ENCODE data around the gene LGALS1.
"Not testable (repeated sequence)": the region's sequence is repeated elsewhere in the genome, so short reads cannot be mapped to it uniquely, and the experiment has no call there.

The LGALS1 gene

GRCh38 chr22:37692627-37693285 lies 17.3 kb downstream of the LGALS1 start:
- DNase-seq, result no peak

DNA sequence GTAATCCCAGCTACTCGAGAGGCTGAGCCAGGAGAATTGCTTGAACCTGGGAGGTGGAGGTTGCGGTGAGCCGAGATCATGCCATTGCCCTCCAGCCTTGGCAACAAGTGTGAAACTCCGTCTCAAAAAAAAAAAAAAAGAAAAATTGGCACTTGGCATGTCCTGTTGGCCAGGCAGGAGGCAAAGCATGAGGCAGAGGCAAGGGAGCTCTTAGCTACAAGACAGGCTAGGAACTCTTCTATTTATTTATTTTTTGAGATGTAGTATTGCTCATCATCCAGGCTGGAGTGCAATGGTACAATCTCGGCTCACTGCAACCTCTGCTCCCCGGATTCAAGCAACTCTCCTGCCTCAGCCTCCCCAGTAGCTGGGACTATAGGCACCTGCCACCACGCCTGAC lies 18.7 kb downstream of the LGALS1 start:
- not testable (repeated sequence) for DNase-seq

DNA sequence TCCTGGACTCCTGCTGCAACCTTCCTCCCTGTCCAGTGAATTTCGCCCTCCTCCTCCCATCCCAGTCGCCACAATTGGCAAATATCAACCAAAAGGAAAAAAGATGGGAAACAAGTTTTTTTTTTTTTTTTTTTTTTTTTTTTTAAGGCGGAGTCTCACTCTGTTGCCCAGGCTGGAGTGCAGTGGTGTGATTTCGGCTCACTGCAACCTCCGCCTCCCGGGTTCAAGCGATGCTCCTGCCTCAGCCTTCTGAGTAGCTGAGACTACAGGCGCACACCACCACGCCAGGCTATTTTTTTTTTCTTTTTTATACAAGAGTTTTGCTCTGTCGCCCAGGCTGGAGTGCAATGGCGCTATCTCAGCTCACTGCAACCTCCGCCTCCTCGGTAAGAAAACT lies 20.8 kb downstream of the LGALS1 start:
- DNase-seq, result not testable (repeated sequence)

- no peak for DNase-seq
Measured at GRCh38 chr22:37696657-37697537, 21.5 kb downstream of the LGALS1 start, which contains the start of gene TRIOBP. Gene TRIOBP, plus strand, starts transcription at chr22:37697048. Its CDS starts 4,318 bp downstream, at chr22:37701366.

- DNase-seq, result no peak
Measured at GRCh38 chr22:37697538-37697835, 22.1 kb downstream of the LGALS1 start.

DNA sequence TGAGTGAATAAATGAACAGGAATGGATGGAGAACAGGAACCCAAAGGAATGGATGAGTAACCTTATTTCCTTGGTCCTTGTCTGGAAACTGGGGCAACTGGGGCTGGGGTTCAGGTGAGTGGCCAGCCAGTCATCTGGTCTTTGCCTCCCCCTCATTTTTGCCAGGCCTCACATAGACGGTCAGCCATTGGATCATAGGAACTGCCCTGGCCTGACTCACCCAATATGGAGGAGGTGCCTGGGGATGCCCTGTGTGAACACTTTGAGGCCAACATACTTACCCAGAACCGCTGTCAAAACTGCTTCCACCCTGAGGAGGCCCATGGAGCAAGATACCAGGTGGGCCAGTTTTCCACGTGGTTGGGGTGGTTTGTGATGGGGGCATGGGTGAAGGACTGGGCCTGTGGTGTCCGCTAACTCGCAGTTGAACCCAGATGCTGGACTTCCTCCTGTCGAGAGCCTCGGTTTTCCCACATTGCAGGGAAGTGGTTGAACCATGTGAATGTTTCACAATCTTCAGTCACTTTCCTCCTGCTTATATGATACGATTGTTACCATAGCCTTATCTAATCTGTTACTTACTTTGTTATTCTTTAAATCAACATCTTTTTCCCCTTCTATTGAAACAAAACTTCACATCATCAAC lies 25.8 kb downstream of the LGALS1 start:
- DNase-seq, result no peak

DNA sequence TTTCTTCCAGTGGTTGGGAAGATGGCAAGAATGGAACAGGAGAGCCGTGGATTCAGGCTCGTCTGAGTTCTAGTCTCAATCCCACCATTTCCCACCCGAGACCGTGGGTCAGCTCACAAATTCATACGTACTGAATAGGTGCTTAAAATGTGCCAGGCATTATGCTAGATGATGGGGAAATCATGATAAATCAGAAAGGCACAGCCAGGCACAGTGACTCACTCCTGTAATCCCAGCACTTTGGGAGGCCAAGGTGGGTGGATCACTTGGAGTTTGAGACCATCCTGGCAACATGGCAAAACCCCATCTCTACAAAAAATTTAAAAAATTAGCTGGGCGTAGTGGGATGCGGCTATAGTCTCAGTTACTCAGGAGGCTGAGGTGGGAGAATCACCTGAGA lies 28.5 kb downstream of the LGALS1 start:
- no peak for DNase-seq

DNA sequence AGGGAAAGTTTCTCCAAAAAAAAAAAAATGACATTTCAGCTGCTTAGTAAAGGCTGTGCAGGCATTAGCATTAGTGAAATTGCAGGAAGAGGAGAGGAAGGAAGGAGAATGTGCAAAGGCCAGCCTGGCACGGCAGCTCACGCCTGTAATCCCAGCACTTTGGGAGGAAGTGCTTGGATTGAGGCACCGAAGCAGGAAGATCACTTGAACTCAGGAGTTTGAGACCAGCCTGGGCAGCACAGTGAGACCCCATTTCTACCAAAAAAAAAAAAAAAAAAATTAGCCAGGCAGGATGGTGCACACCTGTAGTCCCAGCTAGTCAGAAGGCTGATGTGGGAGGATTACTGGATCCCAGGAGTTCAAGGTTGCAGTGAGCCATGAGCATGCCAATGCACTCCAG lies 29.2 kb downstream of the LGALS1 start:
- DNase-seq, result no peak

DNA sequence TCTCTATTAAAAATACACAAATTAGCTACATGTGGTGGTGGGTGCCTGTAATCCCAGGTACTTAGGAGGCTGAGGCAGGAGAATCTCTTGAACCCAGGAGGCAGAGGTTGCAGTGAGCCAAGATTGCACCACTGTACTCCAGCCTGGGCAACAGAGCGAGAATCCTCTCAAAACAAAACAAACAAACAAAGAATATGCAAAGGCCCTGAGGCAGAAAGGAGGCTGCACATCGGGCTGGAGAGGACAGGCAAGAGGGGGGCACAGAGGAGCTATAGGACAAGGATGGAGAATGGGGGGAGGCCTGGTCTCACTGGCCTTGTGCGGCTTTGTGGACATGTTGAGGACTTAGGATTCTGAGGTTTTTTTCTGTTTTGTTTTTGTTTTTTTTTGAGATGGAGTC lies 29.8 kb downstream of the LGALS1 start:
- DNase-seq, result no peak

- DNase-seq, result no peak
Measured at GRCh38 chr22:37708580-37709444, 33.4 kb downstream of the LGALS1 start.

GRCh38 chr22:37709445-37709765 lies 34.0 kb downstream of the LGALS1 start:
- DNase-seq, result no peak

DNA sequence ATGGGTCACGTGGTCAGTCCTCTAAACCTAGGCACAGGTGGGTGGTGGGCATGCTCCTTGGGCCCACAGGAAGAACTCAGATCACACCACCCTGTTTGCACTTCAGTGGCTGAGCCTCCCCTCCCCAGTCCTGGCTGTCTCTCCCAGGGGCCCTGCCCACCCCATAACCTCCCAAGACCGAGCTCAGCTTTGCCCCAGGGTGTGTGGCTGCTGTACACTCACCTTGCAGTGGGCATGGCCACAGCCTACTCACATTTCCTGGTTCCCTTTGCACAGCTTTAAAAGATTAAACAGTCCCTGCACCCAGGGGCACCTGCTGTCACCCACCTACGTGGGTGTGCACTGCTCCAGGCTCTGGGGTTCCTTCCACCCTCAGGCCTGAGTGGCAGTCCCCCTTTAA lies 35.2 kb downstream of the LGALS1 start:
- DNase-seq, result no peak

- DNase-seq, result no peak
Measured at GRCh38 chr22:37711490-37711889, 36.1 kb downstream of the LGALS1 start.

DNA sequence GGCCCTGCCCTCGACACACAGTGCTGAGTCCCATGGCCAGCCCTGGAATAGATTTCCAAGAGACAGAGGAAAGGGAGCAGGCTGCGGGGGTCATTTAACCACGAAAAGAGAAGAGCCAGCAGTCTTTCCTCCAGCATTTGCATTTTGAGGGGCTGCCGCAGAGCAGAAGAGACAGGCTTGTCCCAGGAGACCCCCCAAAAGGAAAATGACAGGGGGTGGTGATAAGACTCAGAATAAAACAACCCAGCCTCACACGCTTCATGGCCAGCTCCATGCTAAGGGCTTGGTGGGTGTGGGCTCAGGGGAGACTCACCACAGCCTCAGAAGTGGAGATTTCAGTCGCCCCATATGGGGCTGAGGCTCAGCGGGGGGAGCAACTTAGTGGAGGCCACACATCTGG lies 38.3 kb downstream of the LGALS1 start:
- no peak for DNase-seq

- DNase-seq, result no peak
Measured at GRCh38 chr22:37714634-37715033, 39.2 kb downstream of the LGALS1 start.

DNA sequence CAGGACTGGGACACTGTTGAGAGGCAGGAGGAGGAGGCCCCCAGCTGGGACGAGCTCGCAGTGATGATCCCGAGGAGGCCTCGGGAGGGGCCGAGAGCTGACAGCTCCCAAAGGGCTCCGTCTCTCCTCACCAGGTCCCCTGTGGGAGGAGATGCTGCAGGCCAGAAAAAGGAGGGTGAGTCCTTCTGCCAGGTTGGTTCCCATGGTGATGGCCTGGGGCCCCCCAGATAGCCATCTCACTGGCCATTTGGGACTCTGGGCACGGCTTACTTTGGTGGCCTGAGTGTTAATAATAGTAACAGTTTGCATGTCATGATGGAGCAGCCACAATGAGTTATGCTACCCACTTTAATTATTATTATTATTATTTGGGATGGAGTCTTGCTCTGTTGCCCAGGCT lies 40.3 kb downstream of the LGALS1 start:
- no peak for DNase-seq

- no peak for DNase-seq
Measured at GRCh38 chr22:37716708-37717107, 41.3 kb downstream of the LGALS1 start.

- not testable (repeated sequence) for DNase-seq
Measured at GRCh38 chr22:37717235-37717634, 41.8 kb downstream of the LGALS1 start.

DNA sequence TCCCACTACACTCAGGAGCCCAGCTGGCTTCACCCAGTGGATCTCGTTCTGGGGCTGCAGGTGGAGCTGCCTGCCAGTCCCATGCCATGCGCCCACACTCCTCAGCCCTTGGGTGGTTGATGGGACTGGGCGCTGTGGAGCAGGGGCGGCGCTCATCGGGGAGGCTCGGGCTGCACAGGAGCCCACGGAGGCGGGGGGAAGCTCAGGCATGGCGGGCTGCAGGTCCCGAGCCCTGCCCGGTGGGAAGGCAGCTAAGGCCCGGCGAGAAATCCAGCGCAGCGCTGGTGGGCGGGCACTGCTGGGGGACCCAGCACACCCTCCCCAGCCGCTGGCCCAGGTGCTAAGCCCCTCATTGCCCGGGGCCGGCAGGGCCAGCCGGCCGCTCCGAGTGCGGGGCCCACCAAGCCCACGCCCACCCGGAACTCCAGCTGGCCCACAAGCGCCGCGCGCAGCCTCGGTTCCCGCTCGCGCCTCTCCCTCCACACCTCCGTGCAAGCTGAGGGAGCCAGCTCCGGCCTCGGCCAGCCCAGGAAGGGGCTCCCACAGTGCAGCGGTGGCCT lies 42.4 kb downstream of the LGALS1 start:
- DNase-seq, result not testable (repeated sequence)

DNA sequence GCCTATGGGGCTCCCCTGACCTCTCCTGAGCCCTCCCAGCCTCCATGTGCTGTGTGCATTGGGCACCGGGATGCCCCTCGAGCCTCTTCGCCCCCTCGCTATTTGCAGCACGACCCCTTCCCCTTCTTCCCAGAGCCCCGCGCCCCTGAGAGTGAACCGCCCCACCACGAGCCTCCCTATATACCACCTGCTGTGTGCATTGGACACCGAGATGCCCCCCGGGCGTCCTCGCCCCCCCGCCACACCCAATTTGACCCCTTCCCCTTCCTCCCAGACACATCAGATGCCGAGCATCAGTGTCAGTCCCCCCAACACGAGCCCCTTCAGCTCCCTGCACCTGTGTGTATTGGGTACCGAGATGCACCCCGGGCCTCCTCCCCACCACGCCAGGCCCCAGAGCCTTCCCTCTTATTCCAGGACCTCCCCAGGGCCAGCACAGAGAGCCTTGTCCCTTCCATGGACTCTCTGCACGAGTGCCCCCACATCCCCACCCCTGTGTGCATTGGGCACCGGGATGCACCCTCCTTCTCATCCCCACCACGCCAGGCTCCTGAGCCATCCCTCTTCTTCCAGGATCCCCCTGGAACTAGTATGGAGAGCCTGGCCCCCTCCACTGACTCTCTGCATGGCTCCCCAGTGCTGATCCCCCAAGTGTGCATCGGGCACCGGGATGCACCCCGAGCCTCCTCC lies 50.3 kb downstream of the LGALS1 start:
- DNase-seq, result no peak

- peak; percentile 44 for DNase-seq
Measured at GRCh38 chr22:37726241-37726887, 50.9 kb downstream of the LGALS1 start.

DNA sequence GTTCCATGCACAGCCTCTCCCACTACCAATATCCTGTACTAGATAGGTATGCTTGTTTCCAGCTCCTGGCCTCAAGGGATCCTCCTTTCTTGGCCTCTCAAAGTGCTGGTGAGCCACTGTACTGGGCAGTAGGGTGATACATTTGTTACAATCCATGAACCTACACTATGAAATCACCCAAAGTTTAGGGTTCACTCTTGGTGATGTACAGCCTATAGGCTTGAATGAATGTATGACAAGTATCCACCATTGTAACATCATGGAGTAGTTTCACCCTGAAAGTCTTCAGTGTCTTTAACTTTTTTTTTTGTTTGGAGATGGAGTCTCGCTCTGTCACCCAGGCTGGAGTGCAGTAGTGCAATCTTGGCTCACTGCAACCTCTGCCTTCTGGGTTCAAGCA lies 53.2 kb downstream of the LGALS1 start:
- DNase-seq, result no peak

All from RPMI8226 (cell line).